GM12891 (cell line): ENCODE results near the gene ASB15.

Experiments used
- POLR2AphosphoS5 ChIP-seq: IDR thresholded peaks from 2 replicates; pipeline ENCODE4 v1.6.1; 2011; ENCODE audit warnings: low read depth, low read length, control low read depth
- SPI1 ChIP-seq: IDR thresholded peaks from 2 replicates; pipeline ENCODE4 v1.6.1; 2011; ENCODE audit warnings: low read depth, low read length, control low read depth

GRCh38 chr7:123615344-123615743 is 13.7 kb downstream of the ASB15 start:
- TF ChIP-seq POLR2AphosphoS5 (no peak), SPI1 (no peak)
